Ovary (tissue), 9 donors: ENCODE results near the gene GALNT15. TPM values are rescaled to one million over a fixed set of nuclear protein-coding genes. Genes with fewer than 3 reads are reported as not detected.

Experiments used
- DNase-seq, 5 donors: peaks; one replicate each; pipeline ENCODE4 v3.0.0-alpha.2; 2019 to 2020
- H3K27ac ChIP-seq, 2 donors: fragments of 200-600 bp; one replicate each; pipeline versions ENCODE4 v1.5.1 to v1.8.0; 2019 to 2022
- H3K27me3 ChIP-seq: fragments of 200-600 bp; one replicate; pipeline ENCODE4 v1.8.0; 2022
- H3K36me3 ChIP-seq: fragments of 200-600 bp; sonication (generic); one replicate; pipeline ENCODE4 v1.5.1; 2019
- H3K4me1 ChIP-seq: one replicate; pipeline ENCODE4 v1.8.1; 2013; ENCODE audit warnings: mild to moderate bottlenecking, moderate library complexity; ENCODE audit not compliant: insufficient read depth
- H3K4me3 ChIP-seq: fragments of 200-600 bp; sonication (generic); one replicate; pipeline ENCODE4 v1.5.1; 2017
- H3K9me3 ChIP-seq, 2 donors: fragments of 200-600 bp in 1 of 2; sonication (generic) in 1 of 2; one replicate each; pipeline versions ENCODE4 v1.5.1 to v1.8.1; 2013 to 2019; ENCODE audit warnings: mild to moderate bottlenecking in 1 of 2, moderate library complexity in 1 of 2
- EP300 ChIP-seq: sonication (generic); formaldehyde crosslinking; IDR thresholded peaks from one replicate; pipeline ENCODE4 v1.6.1; 2017; ENCODE audit warnings: antibody characterized with exemption
- POLR2A ChIP-seq: fragments of 450-650 bp; IDR thresholded peaks from one replicate; pipeline ENCODE4 v1.6.1; 2017; ENCODE audit warnings: antibody characterized with exemption, mild to moderate bottlenecking, moderate library complexity
- WGBS, 3 donors: extraction: QIAGEN DNeasy Blood & Tissue Kit in 1 of 3; methylation state at CpG; one replicate each; pipeline versions ENCODE4 v1.1.5 to v1.1.7; 2013 to 2017; 5-methylcytosine and 5-hydroxymethylcytosine counted together
- intact Hi-C, 4 donors: fragments of 100-400 bp; cut with DNase I; formaldehyde crosslinking; loops; one replicate each; pipeline versions ENCODE4 v1.11.0 to v1.15.1; 2022 to 2023
- polyA plus RNA-seq, 2 donors: library from polyadenylated mRNA; stranded (reverse); fragments of 200-250 nt in 1 of 2; fragments of 350-450 nt in 1 of 2; fragmentation: Illumina TruSeq in 1 of 2; extraction: RNeasy Lipid Tissue Mini Kit (QIAGEN cat#74804) in 1 of 2; gene quantifications; one replicate each; pipeline ENCODE4 v1.2.3, GENCODE V29; 2013 to 2014
- total RNA-seq, 7 donors: library from RNA; depleted of rRNA in 2 of 7; stranded (reverse); fragments of >200 nt in 2 of 7; fragmentation: NEBNext Ultra II Directional in 3 of 7; extraction: Animal tissue kit (Norgen Biotek cat#: 25700) in 3 of 7; gene quantifications; one replicate each; pipeline versions ENCODE4 v1.1.0 to v1.2.4, GENCODE V29; 2016 to 2023
- TF ChIP-seq, protein P1 (sequence below), 3 donors: fragments of 450-650 bp in 2 of 3; fragments of 200-600 bp in 1 of 3; IDR thresholded peaks; one replicate each; pipeline versions ENCODE4 v1.5.1 to v1.8.0; 2016 to 2022; ENCODE audit warnings: antibody characterized with exemption in 3 of 3, mild to moderate bottlenecking in 1 of 3
- donor health status: DM: no; HTN: no; CAD: no; lungs with moderate emphysema.
- donor health status: DM: no; HTN: no; CAD: no.
- donor health status: Bipolar disorder and iron deficiency.
- donor health status: DM: yes; HTN: yes; CAD: no.
- donor health status: DM: no; HTN: no; CAD: no.
- donor health status: DM: yes; HTN: yes; CAD: no.

The GALNT15 gene
- total and polyA plus RNA-seq, 9 donors: 14.5 to 118 (median 28.5) TPM

- intact Hi-C loops: no loop called here
- H3K4me3 ChIP-seq: no peak overlapping the region
- no peak overlapping the region for H3K27ac ChIP-seq
- no peaks in the 10 kb centered on the region for H3K4me1 ChIP-seq
- WGBS, 3 donors: 96 to 98% (median 97%) methylated on average over 14 of the region's 14 CpGs
- no peaks in the 10 kb centered on the region for H3K36me3 ChIP-seq
- no peaks in the 10 kb centered on the region for H3K27me3 ChIP-seq
- no peak for DNase-seq
- no peak for TF ChIP-seq POLR2A
- TF ChIP-seq EP300: no peak
- TF ChIP-seq, protein P1, sequence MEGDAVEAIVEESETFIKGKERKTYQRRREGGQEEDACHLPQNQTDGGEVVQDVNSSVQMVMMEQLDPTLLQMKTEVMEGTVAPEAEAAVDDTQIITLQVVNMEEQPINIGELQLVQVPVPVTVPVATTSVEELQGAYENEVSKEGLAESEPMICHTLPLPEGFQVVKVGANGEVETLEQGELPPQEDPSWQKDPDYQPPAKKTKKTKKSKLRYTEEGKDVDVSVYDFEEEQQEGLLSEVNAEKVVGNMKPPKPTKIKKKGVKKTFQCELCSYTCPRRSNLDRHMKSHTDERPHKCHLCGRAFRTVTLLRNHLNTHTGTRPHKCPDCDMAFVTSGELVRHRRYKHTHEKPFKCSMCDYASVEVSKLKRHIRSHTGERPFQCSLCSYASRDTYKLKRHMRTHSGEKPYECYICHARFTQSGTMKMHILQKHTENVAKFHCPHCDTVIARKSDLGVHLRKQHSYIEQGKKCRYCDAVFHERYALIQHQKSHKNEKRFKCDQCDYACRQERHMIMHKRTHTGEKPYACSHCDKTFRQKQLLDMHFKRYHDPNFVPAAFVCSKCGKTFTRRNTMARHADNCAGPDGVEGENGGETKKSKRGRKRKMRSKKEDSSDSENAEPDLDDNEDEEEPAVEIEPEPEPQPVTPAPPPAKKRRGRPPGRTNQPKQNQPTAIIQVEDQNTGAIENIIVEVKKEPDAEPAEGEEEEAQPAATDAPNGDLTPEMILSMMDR (IDR thresholded peaks at IDR 0.05): no peak
- H3K9me3 ChIP-seq: no peaks in the 10 kb centered on the region
Observed at GRCh38 chr3:16204751-16205150, 30.3 kb downstream of the GALNT15 start.

- H3K27me3 ChIP-seq: no peaks in the 10 kb centered on the region
- intact Hi-C loops: no loop called here
- DNase-seq: no peak
- TF ChIP-seq POLR2A: no peak
- TF ChIP-seq EP300: no peak
- WGBS, 3 donors: 58 to 73% (median 62%) methylated on average over 11 of the region's 11 CpGs
- H3K4me3 ChIP-seq: no peak overlapping the region
- H3K4me1 ChIP-seq: no peaks in the 10 kb centered on the region
- H3K27ac ChIP-seq: no peak overlapping the region
- H3K9me3 ChIP-seq: no peaks in the 10 kb centered on the region
- no peaks in the 10 kb centered on the region for H3K36me3 ChIP-seq
Observed at GRCh38 chr3:16205156-16205870, 30.8 kb downstream of the GALNT15 start.

GRCh38 chr3:16207031-16207430 lies 32.6 kb downstream of the GALNT15 start:
- Histone ChIP-seq H3K27ac (no peak overlapping the region), H3K27me3 (no peaks in the 10 kb centered on the region), H3K9me3 (no peaks in the 10 kb centered on the region), H3K36me3 (no peaks in the 10 kb centered on the region), H3K4me1 (no peaks in the 10 kb centered on the region), H3K4me3 (no peak overlapping the region)
- DNase-seq: no peak
- TF ChIP-seq, protein P1 (IDR thresholded peaks at IDR 0.05): no peak
- TF ChIP-seq POLR2A: no peak
- TF ChIP-seq EP300: no peak
- intact Hi-C loops: no loop called here

DNA sequence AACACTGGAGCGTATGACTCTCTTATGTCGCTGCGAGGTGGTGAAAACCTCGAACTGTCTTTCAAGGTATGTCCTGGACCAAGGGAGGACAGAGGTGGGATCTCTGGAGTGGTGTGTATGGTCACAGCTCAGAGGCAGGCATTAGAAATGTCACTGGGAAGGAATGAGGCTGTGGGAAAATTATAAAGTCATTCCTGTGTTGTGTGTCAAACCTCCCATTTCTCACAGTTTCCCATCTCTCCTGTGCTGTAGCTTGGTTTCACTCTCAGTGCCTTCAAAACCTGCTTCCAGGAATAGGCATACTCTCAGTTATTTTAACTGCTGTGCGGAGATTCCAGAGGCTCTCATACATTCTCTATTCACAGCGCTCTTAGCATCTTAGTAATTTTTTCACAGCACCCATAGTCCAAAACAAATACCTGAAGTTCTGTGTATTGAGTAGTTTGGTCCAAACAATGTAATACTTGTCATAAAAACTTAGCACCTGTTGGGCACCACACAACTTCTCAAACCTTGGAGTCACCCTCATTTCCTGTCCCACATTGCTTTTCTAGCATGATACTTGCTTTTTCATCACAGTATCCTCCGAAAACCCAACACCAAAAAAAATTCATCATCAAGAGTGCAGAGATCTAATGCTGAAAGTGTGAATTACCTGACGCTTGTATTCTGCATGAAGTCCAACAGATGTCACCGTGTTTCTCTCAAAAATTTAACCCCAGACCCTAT lies 36.9 kb downstream of the GALNT15 start:
- DNase-seq: no peak
- Histone ChIP-seq H3K9me3 (no peaks in the 10 kb centered on the region), H3K27ac (no peak overlapping the region), H3K4me1 (no peaks in the 10 kb centered on the region), H3K36me3 (no peaks in the 10 kb centered on the region), H3K4me3 (no peak overlapping the region), H3K27me3 (no peaks in the 10 kb centered on the region)
- no peak for TF ChIP-seq EP300
- TF ChIP-seq, protein P1 (IDR thresholded peaks at IDR 0.05): no peak
- no peak for TF ChIP-seq POLR2A
- intact Hi-C loops: no loop called here
- WGBS, 3 donors: 84 to 90% (median 89%) methylated on average over 9 of the region's 9 CpGs

- intact Hi-C loops: no loop called here
- no peak overlapping the region for H3K4me3 ChIP-seq
- WGBS, 3 donors: 73 to 87% (median 85%) methylated on average over 4 of the region's 4 CpGs
- no peak for DNase-seq
- no peak overlapping the region for H3K27ac ChIP-seq
- no peaks in the 10 kb centered on the region for H3K27me3 ChIP-seq
- H3K9me3 ChIP-seq: no peaks in the 10 kb centered on the region
- H3K36me3 ChIP-seq: no peaks in the 10 kb centered on the region
- no peak for TF ChIP-seq POLR2A
- H3K4me1 ChIP-seq: no peaks in the 10 kb centered on the region
Observed at GRCh38 chr3:16214366-16214765, 39.9 kb downstream of the GALNT15 start.
